GM12872 (cell line): ENCODE results near the gene C1QTNF12.

Experiments
- CTCF ChIP-seq: IDR thresholded peaks from 3 replicates; pipeline ENCODE4 v1.5.1; 2011; ENCODE audit warnings: low read depth, mild to moderate bottlenecking, low read length, moderate library complexity; ENCODE audit not compliant: insufficient read depth

The C1QTNF12 gene

DNA sequence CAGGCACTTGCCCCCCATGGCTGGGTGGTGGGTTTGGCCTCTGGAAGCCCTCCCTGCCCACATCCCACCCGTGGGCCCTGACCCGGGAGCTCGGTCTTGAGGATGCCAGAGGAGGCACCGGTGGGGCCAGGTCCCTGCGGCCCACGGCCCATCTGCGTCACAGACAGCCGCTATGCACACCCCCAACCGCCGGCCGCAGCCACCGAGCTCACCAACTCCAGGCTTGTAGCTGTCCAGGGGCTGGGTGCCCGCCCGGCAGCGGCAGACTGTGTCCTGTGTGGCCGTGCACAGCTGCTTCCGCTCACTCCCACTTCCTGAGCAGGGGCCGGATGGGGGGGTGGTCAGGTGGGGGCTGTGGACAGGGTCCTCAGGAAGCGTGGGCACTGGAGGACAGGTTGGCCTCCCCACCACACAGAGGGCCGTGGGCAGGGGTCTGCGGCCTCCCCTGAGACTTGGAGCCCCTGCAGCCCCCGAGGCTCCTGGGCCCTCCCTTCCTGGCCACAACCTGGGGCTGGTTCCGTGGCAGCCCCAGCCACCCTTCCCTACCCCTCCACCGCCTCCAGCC is 33.7 kb downstream of the C1QTNF12 start:
- no peak for TF ChIP-seq CTCF

GRCh38 chr1:1211541-1212441 is 34.7 kb downstream of the C1QTNF12 start:
- no peak for TF ChIP-seq CTCF

DNA sequence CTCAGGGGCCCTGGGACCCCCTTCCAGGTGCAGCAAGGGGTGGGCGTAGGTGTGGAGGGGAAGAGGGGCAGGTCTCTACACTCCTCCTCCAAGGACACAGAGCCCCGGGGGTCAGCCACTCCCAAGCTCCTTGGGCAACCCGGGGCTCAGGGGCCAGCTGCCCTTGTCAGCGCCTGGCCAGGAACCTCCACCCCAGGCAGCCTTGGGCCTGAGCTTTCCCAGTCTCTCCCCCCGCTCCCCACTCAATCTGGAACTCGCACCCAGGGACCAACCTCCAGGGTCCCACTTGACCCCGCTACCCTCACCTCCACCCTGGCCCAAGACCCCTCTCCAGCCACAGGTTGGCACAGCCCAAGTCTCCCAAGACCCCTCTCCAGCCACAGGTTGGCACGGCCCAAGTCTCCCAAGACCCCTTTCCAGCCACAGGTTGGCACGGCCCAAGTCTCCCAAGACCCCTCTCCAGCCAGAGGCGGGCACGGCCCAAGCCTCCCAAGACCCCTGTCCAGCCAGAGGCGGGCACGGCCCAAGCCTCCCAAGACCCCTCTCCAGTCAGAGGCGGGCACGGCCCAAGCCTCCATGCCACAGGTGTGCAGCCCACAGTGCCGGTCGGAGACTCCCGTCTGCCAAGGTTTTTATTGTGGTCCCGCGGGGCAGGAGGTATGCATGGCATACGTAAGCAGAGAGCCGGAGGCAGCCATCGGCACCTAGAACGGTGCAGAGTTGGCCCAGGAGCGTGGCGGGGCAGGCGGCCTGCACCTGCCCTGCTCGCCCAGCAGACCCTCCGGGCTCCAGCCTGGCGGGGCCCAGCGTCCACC is 35.6 kb downstream of the C1QTNF12 start:
- TF ChIP-seq CTCF = no peak

GRCh38 chr1:1208713-1209433 is 37.6 kb downstream of the C1QTNF12 start:
- TF ChIP-seq CTCF = no peak

GRCh38 chr1:1207571-1207892 is 39.0 kb downstream of the C1QTNF12 start:
- TF ChIP-seq CTCF = no peak

DNA sequence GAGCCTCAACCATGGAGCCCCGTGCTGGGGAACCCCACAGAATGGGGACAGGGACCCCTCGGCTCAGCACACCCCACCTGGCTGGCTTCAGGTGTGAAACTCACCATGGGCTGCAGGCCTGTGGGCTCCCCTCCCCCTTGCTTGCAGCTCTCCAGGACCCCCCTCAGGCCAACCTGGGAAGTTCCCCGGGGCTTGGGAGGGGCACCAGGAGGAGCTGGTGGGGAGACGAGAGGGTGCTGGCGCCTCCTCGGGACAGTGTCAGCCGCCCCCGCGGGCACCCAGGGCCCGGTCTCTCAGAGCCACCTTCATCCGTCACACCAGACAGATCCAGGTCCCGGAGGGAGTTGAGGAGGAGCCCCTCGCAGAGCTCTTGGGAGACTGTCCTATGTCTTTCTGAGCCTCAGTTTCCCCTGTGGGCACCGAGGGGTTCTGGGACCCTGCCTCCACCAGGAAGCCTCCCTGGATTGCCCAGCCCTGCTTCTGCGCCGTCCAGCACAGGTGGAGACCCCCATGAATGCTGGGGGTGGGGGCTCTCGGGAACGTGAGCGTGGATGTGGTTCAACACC is 39.5 kb downstream of the C1QTNF12 start:
- TF ChIP-seq CTCF = 0 out of 3 replicates have a peak, but pooled peaks have one; percentile 10
